Activated naive CD4-positive, alpha-beta T cell treated with anti-CD3 and anti-CD28 coated beads, Interleukin-2, amount 50 U/mL, for 24 hours (primary cell): ENCODE measurements around the gene VIPAS39.

Experiments used
- H3K27ac Mint-ChIP-seq: one replicate; pipeline ENCODE4 v1.8.0; 2021; ENCODE audit warnings: mild to moderate bottlenecking, mixed read lengths
- H3K27me3 Mint-ChIP-seq: one replicate; pipeline ENCODE4 v1.8.0; 2021; ENCODE audit warnings: mixed read lengths
- H3K36me3 Mint-ChIP-seq: one replicate; pipeline ENCODE4 v1.8.0; 2021; ENCODE audit warnings: mixed read lengths
- H3K4me1 Mint-ChIP-seq: one replicate; pipeline ENCODE4 v1.8.0; 2021; ENCODE audit warnings: mixed read lengths
- H3K4me3 Mint-ChIP-seq: one replicate; pipeline ENCODE4 v1.8.0; 2021; ENCODE audit warnings: mild to moderate bottlenecking, mixed read lengths
- H3K9me3 Mint-ChIP-seq: one replicate; pipeline ENCODE4 v1.8.0; 2021; ENCODE audit warnings: mixed read lengths

VIPAS39 gene

DNA sequence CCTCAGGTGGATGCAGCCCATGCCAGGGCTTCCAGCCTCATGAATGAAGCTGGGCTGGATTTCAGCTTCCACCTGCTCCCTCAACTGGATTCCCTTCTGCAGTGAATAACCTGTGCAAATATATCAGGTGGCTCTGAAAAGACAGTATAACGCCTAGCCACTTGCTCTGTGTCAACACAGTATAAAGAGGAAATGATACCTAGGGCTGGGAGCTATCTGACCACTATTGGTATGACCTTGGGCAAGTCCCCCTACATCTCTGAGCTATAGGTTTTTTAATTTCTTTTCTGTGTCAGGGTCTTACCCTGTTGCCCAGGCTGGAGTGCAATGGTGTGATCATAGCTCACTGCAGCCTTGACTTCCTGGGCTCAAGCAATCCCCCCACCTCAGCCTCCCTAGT is 21.4 kb upstream of the VIPAS39 start:
- Mint-ChIP-seq H3K36me3 (no peaks in the 10 kb centered on the region), H3K27me3 (no peaks in the 10 kb centered on the region), H3K9me3 (no peaks in the 10 kb centered on the region), H3K4me1 (no peaks in the 10 kb centered on the region), H3K4me3 (no peak overlapping the region), H3K27ac (no peak overlapping the region)

DNA sequence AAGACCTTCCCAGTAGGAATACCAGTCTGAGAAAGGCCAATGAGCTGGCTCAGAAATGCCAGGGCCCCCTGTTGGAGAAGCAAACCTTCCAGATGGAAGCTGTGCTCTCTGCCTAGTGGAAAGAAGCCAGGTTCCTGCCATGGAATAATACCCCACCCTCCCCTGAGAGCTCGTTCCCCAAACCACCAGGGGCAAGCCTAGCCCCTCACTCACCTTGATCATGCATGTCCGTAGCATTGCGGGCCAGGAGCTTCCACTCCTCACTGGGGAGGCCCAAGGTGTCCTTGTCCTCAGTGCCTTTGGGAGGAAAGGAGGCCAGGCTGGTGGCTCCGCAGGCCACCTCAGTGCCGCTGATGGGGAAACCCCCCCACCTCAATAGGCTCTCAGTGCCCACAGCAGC is 20.6 kb upstream of the VIPAS39 start:
- Mint-ChIP-seq H3K9me3 (no peaks in the 10 kb centered on the region), H3K4me1 (no peaks in the 10 kb centered on the region), H3K36me3 (no peaks in the 10 kb centered on the region), H3K27me3 (no peaks in the 10 kb centered on the region), H3K4me3 (no peak overlapping the region), H3K27ac (no peak overlapping the region)

DNA sequence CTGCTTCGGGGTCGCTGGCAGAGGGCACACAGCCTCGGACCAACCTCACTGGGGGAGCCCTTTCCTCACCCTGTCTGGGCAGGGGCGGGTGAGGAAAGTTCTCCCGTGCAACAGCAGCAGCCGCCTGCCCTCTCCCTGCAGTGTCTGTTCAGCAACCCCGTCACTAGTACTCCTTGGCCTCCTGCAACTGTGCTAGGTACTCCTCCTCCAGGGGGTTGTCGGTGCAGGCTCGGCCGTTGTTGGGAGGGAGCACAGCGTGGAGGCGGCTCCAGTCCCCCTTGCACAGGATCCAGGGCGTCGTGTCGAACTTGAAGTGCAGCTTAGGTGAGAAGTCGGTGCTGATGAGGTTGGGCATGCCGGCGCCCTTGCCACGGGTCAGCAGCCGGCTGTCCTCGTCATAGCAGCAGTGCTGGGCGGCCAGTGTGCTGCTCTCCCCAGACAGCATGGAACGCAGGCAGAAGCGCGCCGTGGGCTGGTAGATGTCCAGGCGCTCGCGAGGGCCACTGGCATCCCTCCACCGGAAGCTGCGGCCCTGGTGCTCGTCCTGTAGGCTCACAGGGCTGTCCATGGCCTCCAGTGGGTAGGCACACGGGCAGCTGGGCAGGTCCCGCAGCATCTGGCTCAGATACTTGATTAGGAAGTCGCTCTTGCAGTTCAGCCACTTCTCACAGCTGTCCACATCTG is 18.2 kb upstream of the VIPAS39 start:
- H3K9me3 Mint-ChIP-seq = no peaks in the 10 kb centered on the region
- no peaks in the 10 kb centered on the region for H3K27me3 Mint-ChIP-seq
- H3K27ac Mint-ChIP-seq = no peak overlapping the region
- H3K4me1 Mint-ChIP-seq = no peaks in the 10 kb centered on the region
- no peak overlapping the region for H3K4me3 Mint-ChIP-seq
- no peaks in the 10 kb centered on the region for H3K36me3 Mint-ChIP-seq

- Mint-ChIP-seq H3K4me3 (no peak overlapping the region), H3K36me3 (no peaks in the 10 kb centered on the region), H3K27me3 (no peaks in the 10 kb centered on the region), H3K9me3 (no peaks in the 10 kb centered on the region), H3K27ac (no peak overlapping the region), H3K4me1 (no peaks in the 10 kb centered on the region)
Measured at GRCh38 chr14:77474479-77475177, 17.2 kb upstream of the VIPAS39 start.

DNA sequence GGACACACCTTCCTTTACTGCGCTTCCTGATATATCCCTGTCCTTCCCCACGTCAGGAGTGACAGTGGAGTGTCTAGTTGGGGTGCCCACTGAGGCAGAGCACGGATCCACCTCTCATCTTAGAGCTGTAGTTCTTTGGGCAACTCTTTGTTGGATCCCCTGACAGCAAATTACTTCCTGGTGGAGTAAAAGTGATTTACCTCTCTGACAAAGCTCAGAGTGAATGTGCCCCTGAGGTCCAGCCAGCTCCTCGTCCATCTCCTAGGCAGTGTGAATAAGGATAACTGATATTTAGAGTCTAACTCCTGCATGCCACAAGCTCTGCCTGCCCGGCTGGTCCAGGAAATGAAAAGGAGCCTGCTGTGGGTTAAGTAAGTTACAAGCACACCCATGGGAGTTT is 16.5 kb upstream of the VIPAS39 start:
- H3K36me3 Mint-ChIP-seq = peaks cover 5% of the 10 kb centered on the region
- H3K27ac Mint-ChIP-seq = no peak overlapping the region
- H3K9me3 Mint-ChIP-seq = no peaks in the 10 kb centered on the region
- H3K4me3 Mint-ChIP-seq = no peak overlapping the region
- H3K4me1 Mint-ChIP-seq = no peaks in the 10 kb centered on the region
- H3K27me3 Mint-ChIP-seq = no peaks in the 10 kb centered on the region

DNA sequence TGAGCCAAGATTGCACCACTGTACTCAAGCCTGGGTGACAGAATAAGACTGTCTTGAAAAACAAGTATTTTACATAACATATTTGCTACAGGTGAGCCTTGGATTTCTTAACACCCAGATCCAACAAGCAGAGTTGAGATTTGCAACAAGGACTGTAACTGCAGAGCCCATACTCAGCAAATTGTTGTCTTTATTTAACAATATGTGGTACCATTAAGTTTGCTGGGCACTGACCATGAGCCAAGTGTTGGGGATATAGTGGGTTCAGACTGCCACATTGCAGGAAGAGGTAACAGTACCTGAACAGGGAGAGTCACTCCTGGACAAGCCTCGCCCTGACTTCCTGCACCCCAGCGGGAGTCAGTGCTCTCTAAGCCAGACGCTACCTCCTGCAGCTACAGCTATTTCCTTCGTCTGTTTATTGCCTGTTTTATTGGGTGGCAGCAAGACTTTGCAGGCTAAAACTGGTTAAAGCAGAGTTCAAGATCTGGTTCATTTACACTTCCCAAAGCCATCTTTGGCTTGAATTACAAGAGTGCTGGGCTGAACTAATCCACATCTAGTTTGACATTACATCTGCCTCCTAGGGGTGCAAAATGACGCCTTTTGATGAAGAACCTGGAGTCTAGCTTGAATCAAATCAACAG is 12.9 kb upstream of the VIPAS39 start:
- Mint-ChIP-seq H3K27ac (no peak overlapping the region), H3K36me3 (peaks cover 14% of the 10 kb centered on the region), H3K9me3 (no peaks in the 10 kb centered on the region), H3K4me1 (no peaks in the 10 kb centered on the region), H3K4me3 (no peak overlapping the region), H3K27me3 (no peaks in the 10 kb centered on the region)

- no peak overlapping the region for H3K27ac Mint-ChIP-seq
- H3K4me1 Mint-ChIP-seq = no peaks in the 10 kb centered on the region
- H3K27me3 Mint-ChIP-seq = no peaks in the 10 kb centered on the region
- H3K4me3 Mint-ChIP-seq = no peak overlapping the region
- H3K9me3 Mint-ChIP-seq = no peaks in the 10 kb centered on the region
- peaks cover 20% of the 10 kb centered on the region for H3K36me3 Mint-ChIP-seq
Measured at GRCh38 chr14:77469539-77469938, 12.1 kb upstream of the VIPAS39 start.

- Mint-ChIP-seq H3K9me3 (no peaks in the 10 kb centered on the region), H3K36me3 (peaks cover 20% of the 10 kb centered on the region), H3K4me1 (no peaks in the 10 kb centered on the region), H3K27ac (no peak overlapping the region), H3K27me3 (no peaks in the 10 kb centered on the region), H3K4me3 (no peak overlapping the region)
Measured at GRCh38 chr14:77469067-77469505, 11.7 kb upstream of the VIPAS39 start.

GRCh38 chr14:77467801-77468200 is 10.4 kb upstream of the VIPAS39 start:
- peaks cover 20% of the 10 kb centered on the region for H3K36me3 Mint-ChIP-seq
- H3K27ac Mint-ChIP-seq = no peak overlapping the region
- H3K27me3 Mint-ChIP-seq = no peaks in the 10 kb centered on the region
- H3K4me3 Mint-ChIP-seq = no peak overlapping the region
- H3K4me1 Mint-ChIP-seq = no peaks in the 10 kb centered on the region
- no peaks in the 10 kb centered on the region for H3K9me3 Mint-ChIP-seq

DNA sequence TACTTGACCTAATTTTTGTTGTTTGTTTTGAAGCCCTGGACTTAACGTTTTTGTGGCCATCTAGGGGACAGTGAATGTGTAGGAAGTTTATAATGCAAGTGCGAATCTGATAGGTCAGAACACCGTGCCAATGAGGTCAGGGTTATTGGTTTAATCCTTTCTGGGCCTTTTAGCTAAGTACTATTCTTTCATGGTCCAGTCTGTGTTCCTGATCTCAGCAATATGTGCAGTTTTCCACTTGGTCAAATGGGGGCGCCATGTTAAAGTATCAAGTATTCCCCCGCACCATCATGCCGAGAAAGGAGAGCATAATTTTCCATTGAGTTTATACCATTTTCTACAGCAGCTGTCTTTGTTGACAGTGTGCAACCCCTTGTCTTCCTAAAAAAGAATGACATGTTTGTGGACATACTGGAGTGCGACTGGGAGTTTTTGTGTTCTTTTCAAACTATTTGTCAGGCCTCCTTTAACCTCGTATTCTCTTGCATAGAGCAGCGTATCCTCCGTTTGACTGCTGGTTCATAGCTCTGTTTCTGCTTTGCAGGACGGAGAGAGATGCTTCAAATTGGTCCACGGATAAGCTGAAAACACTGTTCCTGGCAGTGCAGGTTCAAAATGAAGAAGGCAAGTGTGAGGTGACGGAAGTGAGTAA is 1.8 kb upstream of the VIPAS39 start:
- peaks cover 21% of the 10 kb centered on the region for H3K36me3 Mint-ChIP-seq
- H3K27ac Mint-ChIP-seq = peak overlapping the region; percentile 96
- no peaks in the 10 kb centered on the region for H3K27me3 Mint-ChIP-seq
- peaks cover 50% of the 10 kb centered on the region for H3K4me1 Mint-ChIP-seq
- H3K9me3 Mint-ChIP-seq = no peaks in the 10 kb centered on the region
- peak overlapping the region; percentile 100 for H3K4me3 Mint-ChIP-seq

DNA sequence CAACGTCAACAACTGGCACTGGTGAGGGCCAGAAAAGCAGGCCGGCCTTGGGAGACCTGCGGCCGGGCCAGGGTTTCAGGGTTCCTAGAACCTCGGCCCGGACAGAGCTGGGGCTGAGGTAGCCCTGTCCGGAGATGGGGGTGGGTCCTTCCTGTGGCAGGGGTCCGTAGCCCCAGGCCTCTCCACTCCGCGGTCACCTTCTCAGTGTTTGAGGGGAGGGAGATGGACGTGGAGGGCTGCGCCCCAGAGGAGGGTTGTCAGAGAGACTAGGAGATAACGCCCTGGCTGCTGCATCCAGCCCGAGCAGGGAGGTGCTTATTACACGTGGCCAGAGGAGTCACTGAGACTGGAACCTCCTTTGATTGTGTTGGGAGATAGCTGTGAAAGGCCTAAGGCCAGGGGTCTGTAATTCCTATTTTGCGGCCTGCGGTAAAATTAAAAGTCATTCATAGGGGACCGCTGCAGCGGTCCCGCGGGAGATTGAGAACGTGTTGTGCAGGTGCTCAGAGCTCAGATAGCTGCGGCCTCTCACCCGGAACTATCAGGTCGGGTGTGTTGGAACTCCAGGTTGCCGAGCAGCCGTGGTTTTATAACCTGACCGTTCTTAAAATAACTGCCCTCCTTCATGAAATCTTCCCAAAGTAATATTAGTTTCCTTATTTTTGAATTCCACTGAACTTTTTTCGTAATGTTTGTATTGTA is 999 bp upstream of the VIPAS39 start:
- Mint-ChIP-seq H3K27me3 (no peaks in the 10 kb centered on the region), H3K9me3 (no peaks in the 10 kb centered on the region), H3K27ac (peak overlapping the region; percentile 100), H3K36me3 (peaks cover 21% of the 10 kb centered on the region), H3K4me1 (peaks cover 50% of the 10 kb centered on the region), H3K4me3 (peak overlapping the region; percentile 100)

DNA sequence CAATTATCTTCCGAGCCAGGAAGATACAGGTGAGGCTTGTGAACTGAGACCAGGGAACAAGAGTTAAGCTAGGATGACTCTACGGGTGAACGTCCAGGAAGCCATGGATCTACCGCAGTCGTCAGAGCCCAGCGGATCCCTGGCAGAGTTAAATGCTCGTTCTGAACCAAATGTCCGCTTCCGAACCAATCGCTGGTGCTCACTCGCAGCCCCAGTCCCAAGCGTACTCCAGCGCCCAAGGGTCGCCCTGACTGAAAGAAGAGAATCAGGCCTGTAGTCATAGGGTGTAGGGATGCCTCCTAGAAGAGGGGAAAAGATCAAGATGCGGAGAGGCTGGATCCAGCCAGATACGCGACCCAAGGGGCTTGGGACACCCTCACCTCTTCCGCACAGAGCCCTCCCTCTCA is 283 bp downstream of the VIPAS39 start:
- peak overlapping the region; percentile 100 for H3K27ac Mint-ChIP-seq
- peak overlapping the region; percentile 100 for H3K4me3 Mint-ChIP-seq
- H3K9me3 Mint-ChIP-seq = no peaks in the 10 kb centered on the region
- H3K27me3 Mint-ChIP-seq = no peaks in the 10 kb centered on the region
- H3K36me3 Mint-ChIP-seq = peaks cover 19% of the 10 kb centered on the region
- peaks cover 54% of the 10 kb centered on the region for H3K4me1 Mint-ChIP-seq

DNA sequence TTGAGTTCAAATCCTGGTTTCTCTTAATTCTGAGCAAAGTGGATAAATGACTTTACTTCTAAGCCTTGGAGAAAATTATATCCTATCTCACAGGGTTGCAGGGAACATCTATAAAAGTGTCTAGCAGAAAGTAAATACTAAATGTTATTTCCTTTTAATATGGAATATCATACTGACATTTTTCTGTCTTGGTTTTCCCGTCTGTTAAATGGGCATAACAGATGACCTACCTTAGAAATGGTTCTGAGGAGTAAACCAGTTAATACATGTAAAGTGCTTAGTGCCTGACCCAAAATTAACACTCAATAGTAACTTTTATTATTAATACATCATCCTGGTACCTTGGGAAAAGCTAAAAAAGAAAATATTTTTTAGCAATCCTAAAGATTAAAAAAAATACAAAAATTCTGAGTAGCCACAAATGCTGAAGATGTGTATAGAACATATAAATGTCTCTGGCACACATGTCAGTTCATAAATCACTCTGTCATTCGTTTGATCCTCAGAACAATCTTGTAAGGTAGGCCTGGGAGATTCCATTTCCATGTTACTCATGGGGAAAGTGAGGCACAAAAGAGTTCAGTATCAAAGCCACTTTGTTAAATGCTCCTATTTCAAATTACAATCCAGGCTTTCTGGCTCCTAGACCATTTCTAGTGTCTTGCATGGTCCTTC is 1.3 kb downstream of the VIPAS39 start:
- no peaks in the 10 kb centered on the region for H3K9me3 Mint-ChIP-seq
- H3K36me3 Mint-ChIP-seq = peaks cover 19% of the 10 kb centered on the region
- H3K4me3 Mint-ChIP-seq = peak overlapping the region; percentile 100
- H3K27me3 Mint-ChIP-seq = no peaks in the 10 kb centered on the region
- peak overlapping the region; percentile 27 for H3K27ac Mint-ChIP-seq
- peaks cover 48% of the 10 kb centered on the region for H3K4me1 Mint-ChIP-seq

GRCh38 chr14:77442196-77442595 is 15.2 kb downstream of the VIPAS39 start:
- Mint-ChIP-seq H3K4me3 (no peak overlapping the region), H3K36me3 (peaks cover 16% of the 10 kb centered on the region), H3K9me3 (no peaks in the 10 kb centered on the region)

DNA sequence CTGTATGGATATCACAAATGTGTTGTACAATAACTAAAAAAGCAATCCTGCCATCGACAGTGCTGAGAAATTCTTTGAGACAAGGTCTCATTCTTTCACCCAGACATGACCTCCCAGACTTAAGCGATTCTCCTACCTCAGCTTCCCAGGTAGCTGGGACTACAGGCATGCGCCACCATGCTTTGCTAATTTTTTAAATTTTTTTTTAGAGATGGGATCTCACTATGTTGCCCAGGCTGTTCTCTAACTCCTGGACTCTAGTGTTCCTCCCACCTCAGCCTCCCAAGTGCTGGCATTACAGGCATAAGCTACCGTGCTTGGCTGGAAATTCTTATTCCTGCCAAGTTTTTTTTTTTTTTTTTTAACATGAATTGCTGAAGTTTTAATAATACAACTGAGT is 17.5 kb downstream of the VIPAS39 start:
- Mint-ChIP-seq H3K27me3 (no peaks in the 10 kb centered on the region), H3K9me3 (no peaks in the 10 kb centered on the region), H3K4me3 (no peak overlapping the region), H3K4me1 (no peaks in the 10 kb centered on the region), H3K36me3 (peaks cover 22% of the 10 kb centered on the region), H3K27ac (no peak overlapping the region)

More at GRCh38 chr14:77442196-77442595, 15.2 kb downstream of the VIPAS39 start:
- peak overlapping the region; percentile 12 for H3K27ac Mint-ChIP-seq
- no peaks in the 10 kb centered on the region for H3K4me1 Mint-ChIP-seq
- no peaks in the 10 kb centered on the region for H3K27me3 Mint-ChIP-seq
